ENCODE results near the gene RAB3IL1. TPM values are rescaled to one million over a fixed set of nuclear protein-coding genes. Genes with fewer than 3 reads are reported as not detected.

RAB3IL1 gene
- total RNA-seq, 2 donors from 2014 or later = 9.7 to 14.9 TPM

- peak; percentile 42 for DNase-seq
- no peak overlapping the region for H3K9ac ChIP-seq (ENCODE audit: extremely low read depth, low read length, poor library complexity, severe bottlenecking)
These were observed 1.0 kb upstream of the RAB3IL1 start for GRCh38 chr11:61918251-61918937.

GRCh38 chr11:61916737-61917333 is 531 bp downstream of the RAB3IL1 start:
- H3K4me3 ChIP-seq (ENCODE audit: low read length) = peak overlapping the region; percentile 72
- H3K4me1 ChIP-seq (ENCODE audit: control insufficient read depth, insufficient read depth, low read length) = peaks cover 3% of the 10 kb centered on the region
- H3K36me3 ChIP-seq (ENCODE audit: control insufficient read depth, insufficient read depth, low read length) = no peaks in the 10 kb centered on the region
- peak overlapping the region; percentile 62 for H3K4me3 Mint-ChIP-seq
- peaks cover 36% of the 10 kb centered on the region for H3K4me1 Mint-ChIP-seq
- peaks cover 10% of the 10 kb centered on the region for H3K27me3 ChIP-seq (ENCODE audit: control insufficient read depth, insufficient read depth, low read length, poor library complexity, severe bottlenecking)
- no peak overlapping the region for H3K9ac ChIP-seq (ENCODE audit: extremely low read depth, low read length, poor library complexity, severe bottlenecking)
- H3K36me3 Mint-ChIP-seq (ENCODE audit: low read depth) = no peaks in the 10 kb centered on the region
- TF ChIP-seq CTCF (conservative IDR thresholded peaks at IDR 0.05) = no peak
- H3K9me3 ChIP-seq (ENCODE audit: control insufficient read depth, low read length) = no peaks in the 10 kb centered on the region
- no peak overlapping the region for H3K27ac ChIP-seq (ENCODE audit: low read depth, low read length)
- no peak overlapping the region for H3K27ac Mint-ChIP-seq
- no peaks in the 10 kb centered on the region for H3K9me3 Mint-ChIP-seq
- DNase-seq = peak; percentile 47
- peaks cover 24% of the 10 kb centered on the region for H3K27me3 Mint-ChIP-seq (ENCODE audit: insufficient read depth)
- WGBS, 2 experiments (ENCODE audit: insufficient coverage in 1 of 2, insufficient read length in 1 of 2) = 18 to 24% methylated on average over 6 to 32 of the region's 32 CpGs

More at GRCh38 chr11:61918251-61918937, 1.0 kb upstream of the RAB3IL1 start:
- no peaks in the 10 kb centered on the region for H3K9me3 ChIP-seq (ENCODE audit: control insufficient read depth, low read length)
- no peak for TF ChIP-seq CTCF (conservative IDR thresholded peaks at IDR 0.05)
- peaks cover 46% of the 10 kb centered on the region for H3K4me1 Mint-ChIP-seq
- no peaks in the 10 kb centered on the region for H3K9me3 Mint-ChIP-seq
- H3K4me3 ChIP-seq (ENCODE audit: low read length) = peak overlapping the region; percentile 72
- no peak overlapping the region for H3K27ac ChIP-seq (ENCODE audit: low read depth, low read length)
- H3K27me3 Mint-ChIP-seq (ENCODE audit: insufficient read depth) = peaks cover 24% of the 10 kb centered on the region
- peak overlapping the region; percentile 62 for H3K4me3 Mint-ChIP-seq
- peaks cover 11% of the 10 kb centered on the region for H3K4me1 ChIP-seq (ENCODE audit: control insufficient read depth, insufficient read depth, low read length)
- no peaks in the 10 kb centered on the region for H3K36me3 Mint-ChIP-seq (ENCODE audit: low read depth)
- H3K27me3 ChIP-seq (ENCODE audit: control insufficient read depth, insufficient read depth, low read length, poor library complexity, severe bottlenecking) = peaks cover 10% of the 10 kb centered on the region
- 91% methylated on average over 6 to 14 of the region's 14 CpGs for WGBS, 2 experiments (ENCODE audit: insufficient coverage in 1 of 2, insufficient read length in 1 of 2)
- H3K36me3 ChIP-seq (ENCODE audit: control insufficient read depth, insufficient read depth, low read length) = no peaks in the 10 kb centered on the region
- H3K27ac Mint-ChIP-seq = no peak overlapping the region

- no peak for TF ChIP-seq CTCF (conservative IDR thresholded peaks at IDR 0.05)
- H3K4me1 Mint-ChIP-seq = peaks cover 24% of the 10 kb centered on the region
- no peak overlapping the region for H3K4me3 Mint-ChIP-seq
- Histone ChIP-seq H3K4me1 (ENCODE audit: control insufficient read depth, insufficient read depth, low read length) (no peaks in the 10 kb centered on the region), H3K27ac (ENCODE audit: low read depth, low read length) (no peak overlapping the region), H3K27me3 (ENCODE audit: control insufficient read depth, insufficient read depth, low read length, poor library complexity, severe bottlenecking) (peaks cover 10% of the 10 kb centered on the region), H3K36me3 (ENCODE audit: control insufficient read depth, insufficient read depth, low read length) (no peaks in the 10 kb centered on the region), H3K9me3 (ENCODE audit: control insufficient read depth, low read length) (no peaks in the 10 kb centered on the region), H3K9ac (ENCODE audit: extremely low read depth, low read length, poor library complexity, severe bottlenecking) (no peak overlapping the region), H3K4me3 (ENCODE audit: low read length) (no peak overlapping the region)
- H3K27ac Mint-ChIP-seq = no peak overlapping the region
- peaks cover 24% of the 10 kb centered on the region for H3K27me3 Mint-ChIP-seq (ENCODE audit: insufficient read depth)
- DNase-seq = no peak
- no peaks in the 10 kb centered on the region for H3K9me3 Mint-ChIP-seq
- 89 to 92% methylated on average over 4 to 7 of the region's 7 CpGs for WGBS, 2 experiments (ENCODE audit: insufficient coverage in 1 of 2, insufficient read length in 1 of 2)
- no peaks in the 10 kb centered on the region for H3K36me3 Mint-ChIP-seq (ENCODE audit: low read depth)
These were observed 2.7 kb downstream of the RAB3IL1 start for GRCh38 chr11:61914471-61915171.

Data from endodermal cell (in vitro differentiated cells).